Gastroesophageal sphincter (tissue), 3 donors: ENCODE results near the gene MEIS2.

Experiments used
- CTCF ChIP-seq, 4 experiments: fragments of 200-600 bp in 2 of 4; fragments of 450-650 bp in 2 of 4; sonication (generic) in 1 of 4; IDR thresholded peaks; one replicate each; pipeline ENCODE4 v1.5.1; 2017 to 2019; ENCODE audit warnings: antibody characterized with exemption in 4 of 4, mild to moderate bottlenecking in 2 of 4, moderate library complexity in 2 of 4
- EP300 ChIP-seq: sonication (generic); formaldehyde crosslinking; IDR thresholded peaks from one replicate; pipeline ENCODE4 v1.6.1; 2017; ENCODE audit warnings: antibody characterized with exemption, mild to moderate bottlenecking
- POLR2A ChIP-seq, 2 donors: fragments of 450-650 bp; IDR thresholded peaks; one replicate each; pipeline ENCODE4 v1.6.1; 2017; ENCODE audit warnings: antibody characterized with exemption in 2 of 2, mild to moderate bottlenecking in 2 of 2, moderate library complexity in 1 of 2
- POLR2AphosphoS5 ChIP-seq: sonication (generic); formaldehyde crosslinking; IDR thresholded peaks from one replicate; pipeline ENCODE4 v1.6.1; 2017; ENCODE audit warnings: antibody characterized with exemption

GRCh38 chr15:37143351-37143750 lies 43.0 kb upstream of the MEIS2 start:
- TF ChIP-seq CTCF (IDR thresholded peaks at IDR 0.05) (no peak), POLR2A (IDR thresholded peaks at IDR 0.05) (no peak), POLR2AphosphoS5 (no peak), EP300 (no peak)
